ENCODE results near the gene RTEL1. TPM values are rescaled to one million over a fixed set of nuclear protein-coding genes. Genes with fewer than 3 reads are reported as not detected.
A peak's percentile ranks its signal among the peaks of the same experiment; 100 is the strongest.

RTEL1 gene
- total and polyA plus RNA-seq, 9 of the 15 experiments (the other 6 are each of a cell fraction or from before 2014, with no cell fraction given) = 0.36 to 61.0 (median 17.9) TPM

- BruUV-seq (replicated peaks) = no TSS peak
- ATAC-seq (peak; percentile 84), DNase-seq (ENCODE audit: extremely low read depth in 1 of 4, low spot score in 3 of 4) (peak; percentile 87 to 97 (median 96)), FAIRE-seq (no peak)
- ChIA-PET CTCF (ENCODE audit: low intra/inter-chr PET ratio) (no interaction called here), POLR2A (interaction anchor here (0.6 to 1.1 kb wide), 4 partner anchors 11 to 831 kb away, joined by 3 to 9 read pairs (median 4); partner anchors contain the start of genes ARFRP1 and ZGPAT)
- Histone ChIP-seq H2AFZ (ENCODE audit: low read depth, low read length) (peak within 1 kb of the TSS; percentile 70; the same call in 1 of the 2 replicates), H3K36me3 (ENCODE audit: control insufficient read depth, insufficient read depth, low read length) (peaks cover 57% of the 10 kb centered on the region; the same call in 1 of the 3 replicates), H3K9ac (ENCODE audit: insufficient read depth in 1 of 2, low read depth in 2 of 2, low read length in 2 of 2) (peak within 1 kb of the TSS; percentile 82 to 96), H3K27ac (ENCODE audit: extremely low read depth, low read depth, low read length) (peak within 1 kb of the TSS; percentile 82), H3K9me3 (replicated peaks; ENCODE audit: control insufficient read depth, insufficient read depth, low read depth, low read length) (no peaks in the 10 kb centered on the region), H4K20me1 (replicated peaks; ENCODE audit: control insufficient read depth, insufficient read depth, low read length) (no peaks in the 10 kb centered on the region; the same call in 1 of the 2 replicates), H3K9me1 (ENCODE audit: control insufficient read depth, insufficient read depth, low read length) (no peaks in the 10 kb centered on the region), H3K4me3 (peak within 1 kb of the TSS; percentile 66), H3K79me2 (ENCODE audit: control insufficient read depth, insufficient read depth, low read length) (peaks cover 16% of the 10 kb centered on the region), H3K4me2 (ENCODE audit: insufficient read depth, low read length) (peak within 1 kb of the TSS; percentile 84), H3K4me1 (replicated peaks in 1 of 2; ENCODE audit: control insufficient read depth in 2 of 2, insufficient read depth in 2 of 2, low read length in 2 of 2) (peaks cover 11 to 79% of the 10 kb centered on the region in 2 experiments), H3K27me3 (ENCODE audit: control insufficient read depth in 2 of 2, insufficient read depth in 2 of 2, low read length in 2 of 2) (no peaks in the 10 kb centered on the region)
- intact Hi-C loops (cut with micrococcal nuclease) = no loop called here
- in situ Hi-C loops (cut with MboI) = no loop called here
- WGBS (ENCODE audit: insufficient coverage, low coverage, missing lambda C conversion rate) = 4% methylated on average over 11 of the region's 136 CpGs
- TF ChIP-seq RAD51 (IDR thresholded peaks at IDR 0.05; ENCODE audit: borderline replicate concordance, low read depth) (no peak), ATF7 (IDR thresholded peaks at IDR 0.05) (no peak), ZBTB5 (IDR thresholded peaks at IDR 0.05) (no peak), ESRRB (CRISPR knock-in tag; IDR thresholded peaks at IDR 0.05; ENCODE audit: borderline replicate concordance) (no peak), EHMT2 (IDR thresholded peaks at IDR 0.05) (no peak), CREB3 (tag; conservative IDR thresholded peaks at IDR 0.05; ENCODE audit: low read depth) (no peak), ZNF561 (CRISPR knock-in tag; conservative IDR thresholded peaks at IDR 0.05) (no peak), MBD1 (CRISPR knock-in tag; IDR thresholded peaks at IDR 0.05) (no peak), FOSL1 (tag; conservative IDR thresholded peaks at IDR 0.05) (0 out of 2 replicates have a peak, but pooled peaks have one; percentile 12), DACH1 (IDR thresholded peaks at IDR 0.05; ENCODE audit: partially characterized antibody) (no peak), HNRNPL (IDR thresholded peaks at IDR 0.05; ENCODE audit: low read depth, low read length) (0 out of 2 replicates have a peak, but pooled peaks have one; percentile 1), PHF20 (IDR thresholded peaks at IDR 0.05; ENCODE audit: partially characterized antibody) (no peak)
- TF ChIP-seq, protein P1, sequence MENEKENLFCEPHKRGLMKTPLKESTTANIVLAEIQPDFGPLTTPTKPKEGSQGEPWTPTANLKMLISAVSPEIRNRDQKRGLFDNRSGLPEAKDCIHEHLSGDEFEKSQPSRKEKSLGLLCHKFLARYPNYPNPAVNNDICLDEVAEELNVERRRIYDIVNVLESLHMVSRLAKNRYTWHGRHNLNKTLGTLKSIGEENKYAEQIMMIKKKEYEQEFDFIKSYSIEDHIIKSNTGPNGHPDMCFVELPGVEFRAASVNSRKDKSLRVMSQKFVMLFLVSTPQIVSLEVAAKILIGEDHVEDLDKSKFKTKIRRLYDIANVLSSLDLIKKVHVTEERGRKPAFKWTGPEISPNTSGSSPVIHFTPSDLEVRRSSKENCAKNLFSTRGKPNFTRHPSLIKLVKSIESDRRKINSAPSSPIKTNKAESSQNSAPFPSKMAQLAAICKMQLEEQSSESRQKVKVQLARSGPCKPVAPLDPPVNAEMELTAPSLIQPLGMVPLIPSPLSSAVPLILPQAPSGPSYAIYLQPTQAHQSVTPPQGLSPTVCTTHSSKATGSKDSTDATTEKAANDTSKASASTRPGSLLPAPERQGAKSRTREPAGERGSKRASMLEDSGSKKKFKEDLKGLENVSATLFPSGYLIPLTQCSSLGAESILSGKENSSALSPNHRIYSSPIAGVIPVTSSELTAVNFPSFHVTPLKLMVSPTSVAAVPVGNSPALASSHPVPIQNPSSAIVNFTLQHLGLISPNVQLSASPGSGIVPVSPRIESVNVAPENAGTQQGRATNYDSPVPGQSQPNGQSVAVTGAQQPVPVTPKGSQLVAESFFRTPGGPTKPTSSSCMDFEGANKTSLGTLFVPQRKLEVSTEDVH (IDR thresholded peaks at IDR 0.05; ENCODE audit: low read depth, partially characterized antibody) = no peak
These were observed 81.3 kb downstream of the RTEL1 start, which contains the start of gene SLC2A4RG for GRCh38 chr20:63739130-63740069. SLC2A4RG (plus strand) TSS chr20:63739776; CDS start chr20:63739913, 137 bp downstream.
